PFSK-1 (cell line): ENCODE measurements around the gene ZC3H12C.

ENCODE experiments used
- FOXP2 ChIP-seq: optimal IDR thresholded peaks from 2 replicates; pipeline ENCODE3; 2011; ENCODE audit warnings: borderline replicate concordance, control low read depth, inconsistent platforms; ENCODE audit not compliant: insufficient read depth; ENCODE audit errors: extremely low read length, extremely low read depth
- POLR2AphosphoS5 ChIP-seq: IDR thresholded peaks from 2 replicates; pipeline ENCODE4 v1.6.1; 2012; ENCODE audit warnings: low read depth, mild to moderate bottlenecking, control low read depth, low read length, moderate library complexity
- REST ChIP-seq, 2 experiments: IDR thresholded peaks; 2 replicates each; pipeline versions ENCODE4 v1.6.1 to v1.8.0; 2011 to 2012; ENCODE audit warnings: low read depth in 2 of 2, low read length in 2 of 2, control low read depth in 1 of 2, inconsistent platforms in 1 of 2, mild to moderate bottlenecking in 1 of 2, moderate library complexity in 1 of 2; ENCODE audit not compliant: insufficient read depth in 1 of 2
- SIN3A ChIP-seq: IDR thresholded peaks from 2 replicates; pipeline ENCODE4 v1.6.1; 2012; ENCODE audit warnings: mild to moderate bottlenecking, low read length, moderate library complexity, borderline replicate concordance; ENCODE audit not compliant: insufficient read depth
- TAF1 ChIP-seq: IDR thresholded peaks from 2 replicates; pipeline ENCODE4 v1.6.1; 2012; ENCODE audit warnings: low read length, control low read depth, borderline replicate concordance; ENCODE audit not compliant: insufficient read depth

ZC3H12C gene

DNA sequence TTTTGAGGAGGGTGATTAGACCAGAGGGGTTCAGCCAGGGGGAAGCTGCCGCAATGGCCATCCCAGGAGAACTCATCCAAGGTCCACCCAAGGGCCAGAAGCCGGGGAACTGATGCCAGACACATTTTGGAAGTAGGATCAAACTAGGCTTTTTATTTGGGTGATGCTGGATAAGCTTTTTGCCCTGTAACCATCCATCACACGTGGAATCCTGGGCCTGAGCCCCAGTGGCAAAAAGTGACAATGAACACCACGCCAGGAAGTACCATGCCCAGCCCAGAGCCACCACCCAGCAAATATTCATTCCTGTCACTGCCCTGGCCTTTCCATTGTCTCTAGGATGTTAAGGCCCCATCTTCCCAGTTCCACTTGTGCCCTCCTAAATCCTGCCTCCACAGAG lies 85.9 kb downstream of the ZC3H12C start:
- TF ChIP-seq FOXP2 (no peak), TAF1 (no peak), POLR2AphosphoS5 (no peak), SIN3A (no peak), REST (IDR thresholded peaks at IDR 0.05; ENCODE audit: insufficient read depth in 1 of 2, low read depth in 2 of 2, low read length in 2 of 2) (no peak)

GRCh38 chr11:110182886-110183285 lies 89.7 kb downstream of the ZC3H12C start:
- TF ChIP-seq TAF1: no peak
- no peak for TF ChIP-seq REST (IDR thresholded peaks at IDR 0.05; ENCODE audit: insufficient read depth in 1 of 2, low read depth in 2 of 2, low read length in 2 of 2)
- TF ChIP-seq FOXP2: no peak
- TF ChIP-seq POLR2AphosphoS5: no peak
- no peak for TF ChIP-seq SIN3A

DNA sequence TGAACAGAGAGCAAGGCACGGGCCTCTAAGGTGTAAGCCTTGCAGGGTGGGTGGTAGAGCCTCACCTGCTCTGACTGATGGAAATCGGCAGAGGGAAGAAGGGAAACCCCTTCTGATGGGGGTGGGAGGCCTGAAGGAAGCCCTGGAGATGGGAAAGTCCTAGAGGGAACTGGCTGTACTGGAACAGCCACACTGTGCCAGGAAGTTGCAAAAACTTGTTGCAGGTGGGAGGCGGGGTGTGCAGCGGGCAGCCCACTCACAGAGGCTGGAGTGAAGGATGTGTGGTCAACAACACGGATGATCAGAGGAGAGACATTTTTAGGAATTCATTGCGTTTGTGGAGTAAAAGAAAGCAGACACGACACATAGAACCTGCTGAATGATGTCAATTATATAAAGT lies 91.3 kb downstream of the ZC3H12C start:
- TF ChIP-seq FOXP2: no peak
- no peak for TF ChIP-seq POLR2AphosphoS5
- no peak for TF ChIP-seq TAF1
- TF ChIP-seq SIN3A: no peak
- no peak for TF ChIP-seq REST (IDR thresholded peaks at IDR 0.05; ENCODE audit: insufficient read depth in 1 of 2, low read depth in 2 of 2, low read length in 2 of 2)

GRCh38 chr11:110185121-110185591 lies 92.0 kb downstream of the ZC3H12C start:
- no peak for TF ChIP-seq FOXP2
- no peak for TF ChIP-seq REST (IDR thresholded peaks at IDR 0.05; ENCODE audit: insufficient read depth in 1 of 2, low read depth in 2 of 2, low read length in 2 of 2)
- no peak for TF ChIP-seq SIN3A
- TF ChIP-seq TAF1: no peak
- TF ChIP-seq POLR2AphosphoS5: no peak

GRCh38 chr11:110185599-110185998 lies 92.4 kb downstream of the ZC3H12C start:
- TF ChIP-seq REST (IDR thresholded peaks at IDR 0.05; ENCODE audit: insufficient read depth in 1 of 2, low read depth in 2 of 2, low read length in 2 of 2) (no peak), FOXP2 (no peak)
